Measurements from ENCODE around the gene ULBP2. TPM values are rescaled to one million over a fixed set of nuclear protein-coding genes. Genes with fewer than 3 reads are reported as not detected.

Gene ULBP2
- total and polyA plus RNA-seq, 2 of the 8 experiments (the other 6 are each of a cell fraction or from before 2014, with no cell fraction given): 0.05 TPM; not detected in 1

GRCh38 chr6:149900620-149901443, 41.0 kb upstream of the ULBP2 start (continued):
- TF ChIP-seq CHD7 (IDR thresholded peaks at IDR 0.05; ENCODE audit: insufficient replicate concordance, low read length) (no peak), CHD2 (IDR thresholded peaks at IDR 0.05; ENCODE audit: low read length) (no peak)

Data from H1 (cell line).